Muscle layer of duodenum (tissue), 2 donors: ENCODE data around the gene RAI14.

Experiments used
- H3K27ac ChIP-seq: one replicate; pipeline ENCODE4 v1.7.0; 2013; ENCODE audit warnings: mild to moderate bottlenecking, low read length
- H3K27me3 ChIP-seq: one replicate; pipeline ENCODE4 v1.7.0; 2013; ENCODE audit warnings: low read depth, mild to moderate bottlenecking, control low read depth, low read length
- H3K36me3 ChIP-seq, 2 donors: one replicate each; pipeline ENCODE4 v1.7.0; 2013; ENCODE audit warnings: low read length in 2 of 2, control low read depth in 1 of 2, mild to moderate bottlenecking in 1 of 2; ENCODE audit not compliant: insufficient read depth in 2 of 2, control insufficient read depth in 1 of 2
- H3K4me1 ChIP-seq, 2 donors: one replicate each; pipeline ENCODE4 v1.7.0; 2013; ENCODE audit warnings: low read length in 2 of 2, mild to moderate bottlenecking in 2 of 2, control low read depth in 1 of 2, moderate library complexity in 1 of 2; ENCODE audit not compliant: insufficient read depth in 2 of 2, control insufficient read depth in 1 of 2
- H3K4me3 ChIP-seq, 2 donors: one replicate each; pipeline ENCODE4 v1.7.0; 2013; ENCODE audit warnings: low read length in 2 of 2, low read depth in 1 of 2, mild to moderate bottlenecking in 1 of 2
- H3K9me3 ChIP-seq, 2 donors: one replicate each; pipeline ENCODE4 v1.7.0; 2013; ENCODE audit warnings: low read length in 2 of 2, control low read depth in 1 of 2, mild to moderate bottlenecking in 1 of 2; ENCODE audit not compliant: control insufficient read depth in 1 of 2
- donor health status: healthy.

The RAI14 gene

GRCh38 chr5:34656001-34656699, at the start of gene RAI14:
RAI14 (plus strand) TSS chr5:34656328; CDS start chr5:34686920, 30,592 bp downstream.
- peak within 1 kb of the TSS; percentile 80 to 85 for H3K4me3 ChIP-seq
- H3K9me3 ChIP-seq = no peaks in the 10 kb centered on the region
- peak within 1 kb of the TSS; percentile 92 for H3K27ac ChIP-seq
- peaks cover 0 to 4% of the 10 kb centered on the region in 2 donors for H3K36me3 ChIP-seq
- peaks cover 5% of the 10 kb centered on the region for H3K27me3 ChIP-seq
- H3K4me1 ChIP-seq = peaks cover 0 to 17% of the 10 kb centered on the region in 2 donors

DNA sequence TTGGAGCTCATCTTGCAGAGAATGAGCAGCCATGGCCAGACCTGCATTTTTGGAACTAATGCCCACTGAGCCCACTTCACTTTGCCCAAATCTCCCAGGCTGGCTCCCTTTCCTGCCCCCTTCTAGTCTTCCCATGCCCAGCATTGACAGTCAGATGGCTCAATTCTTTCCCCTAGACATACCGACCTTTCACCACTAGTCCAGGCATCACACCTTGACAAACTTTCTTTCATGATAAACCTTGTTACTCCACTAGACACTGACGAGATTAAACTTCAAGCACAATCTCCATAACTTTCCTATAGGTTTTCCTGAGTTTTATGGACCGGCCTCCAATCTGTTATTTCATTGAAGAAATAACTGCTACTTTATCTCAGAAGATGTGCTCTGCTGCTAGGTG, 47.8 kb upstream of the RAI14 start:
- Histone ChIP-seq H3K36me3 (no peaks in the 10 kb centered on the region), H3K27me3 (no peaks in the 10 kb centered on the region), H3K27ac (peak overlapping the region; percentile 18), H3K4me1 (peaks cover 0 to 8% of the 10 kb centered on the region in 2 donors), H3K4me3 (no peak overlapping the region), H3K9me3 (no peaks in the 10 kb centered on the region)

GRCh38 chr5:34608859-34609648, 47.1 kb upstream of the RAI14 start:
- Histone ChIP-seq H3K27me3 (no peaks in the 10 kb centered on the region), H3K36me3 (no peaks in the 10 kb centered on the region), H3K27ac (peak overlapping the region; percentile 58), H3K4me1 (peaks cover 0 to 8% of the 10 kb centered on the region in 2 donors), H3K4me3 (no peak overlapping the region), H3K9me3 (no peaks in the 10 kb centered on the region)

DNA sequence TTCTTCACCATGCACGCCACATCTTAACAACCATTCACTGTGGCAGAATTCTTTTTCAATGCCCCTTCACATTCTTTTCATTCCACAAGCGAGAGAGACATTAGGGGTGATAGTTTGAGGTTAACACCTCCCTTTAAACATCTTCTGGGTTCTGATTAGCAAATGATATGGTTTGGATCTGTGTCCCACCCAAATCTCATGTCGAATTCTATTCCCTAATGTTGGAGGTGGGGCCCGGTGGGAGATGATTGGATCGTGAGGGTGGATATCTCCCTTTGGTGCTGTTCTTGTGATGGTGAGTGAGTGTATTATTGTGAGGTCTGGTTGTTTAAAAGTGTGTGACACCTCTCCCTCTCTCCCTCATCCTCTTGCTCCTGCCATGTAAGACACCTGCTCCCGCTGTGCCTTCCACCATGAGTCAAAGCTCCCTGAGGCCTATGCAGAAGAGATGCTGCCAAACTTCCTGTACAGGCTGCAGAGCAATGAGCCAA, 46.1 kb upstream of the RAI14 start:
- Histone ChIP-seq H3K9me3 (no peaks in the 10 kb centered on the region), H3K27me3 (no peaks in the 10 kb centered on the region), H3K36me3 (no peaks in the 10 kb centered on the region), H3K4me1 (peaks cover 0 to 8% of the 10 kb centered on the region in 2 donors), H3K4me3 (no peak overlapping the region), H3K27ac (no peak overlapping the region)

DNA sequence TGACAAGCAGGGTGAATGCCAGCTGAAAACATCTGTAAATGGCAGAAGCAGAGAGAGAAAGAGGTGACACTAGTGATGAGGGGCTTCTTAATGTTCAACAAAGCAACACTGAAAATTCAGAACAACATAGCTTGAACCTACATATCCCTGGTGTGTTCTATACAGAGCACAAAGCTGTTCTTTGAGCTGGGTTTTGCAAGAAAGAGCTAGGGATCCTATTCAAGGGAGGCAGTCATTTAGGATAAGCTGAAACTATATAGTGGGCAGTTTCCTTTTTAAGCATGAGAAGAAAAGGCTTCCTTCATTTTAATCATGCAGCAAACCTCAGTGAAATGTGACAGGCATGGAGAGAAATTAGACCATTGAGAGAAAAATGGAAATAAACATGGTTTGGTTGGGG, 45.6 kb upstream of the RAI14 start:
- Histone ChIP-seq H3K36me3 (no peaks in the 10 kb centered on the region), H3K27me3 (no peaks in the 10 kb centered on the region), H3K4me1 (peaks cover 0 to 8% of the 10 kb centered on the region in 2 donors), H3K27ac (no peak overlapping the region), H3K9me3 (no peaks in the 10 kb centered on the region), H3K4me3 (no peak overlapping the region)

- Histone ChIP-seq H3K4me3 (no peak overlapping the region), H3K27me3 (no peaks in the 10 kb centered on the region), H3K9me3 (no peaks in the 10 kb centered on the region), H3K4me1 (peaks cover 0 to 8% of the 10 kb centered on the region in 2 donors), H3K27ac (no peak overlapping the region), H3K36me3 (no peaks in the 10 kb centered on the region)
Observed at GRCh38 chr5:34611464-34612415, 44.4 kb upstream of the RAI14 start.

DNA sequence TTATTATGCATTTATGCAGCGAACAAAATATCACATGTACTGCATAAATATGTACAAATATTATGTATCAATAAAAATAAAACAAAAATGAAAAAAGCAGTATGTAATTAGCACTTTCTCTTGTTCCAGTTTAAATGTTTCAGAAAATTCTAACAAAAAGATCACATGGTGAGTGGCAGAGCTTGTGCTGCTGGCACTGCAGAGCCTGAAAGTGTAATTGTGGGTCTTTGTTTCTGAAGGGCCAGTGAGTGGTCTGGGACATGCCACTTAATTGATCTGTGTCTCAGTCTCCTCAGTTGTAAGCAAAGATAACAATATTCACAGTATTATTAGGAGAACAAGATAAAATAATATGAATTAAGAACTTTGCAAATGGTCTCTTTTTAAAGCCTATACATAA, 39.5 kb upstream of the RAI14 start:
- no peaks in the 10 kb centered on the region for H3K36me3 ChIP-seq
- no peak overlapping the region for H3K27ac ChIP-seq
- no peak overlapping the region for H3K4me3 ChIP-seq
- no peaks in the 10 kb centered on the region for H3K4me1 ChIP-seq
- no peaks in the 10 kb centered on the region for H3K9me3 ChIP-seq
- H3K27me3 ChIP-seq = no peaks in the 10 kb centered on the region

- no peaks in the 10 kb centered on the region for H3K9me3 ChIP-seq
- no peaks in the 10 kb centered on the region for H3K4me1 ChIP-seq
- H3K27ac ChIP-seq = no peak overlapping the region
- no peaks in the 10 kb centered on the region for H3K27me3 ChIP-seq
- H3K36me3 ChIP-seq = no peaks in the 10 kb centered on the region
- H3K4me3 ChIP-seq = no peak overlapping the region
Observed at GRCh38 chr5:34618371-34619065, 37.6 kb upstream of the RAI14 start.

GRCh38 chr5:34620185-34620584, 35.9 kb upstream of the RAI14 start:
- no peak overlapping the region for H3K27ac ChIP-seq
- no peaks in the 10 kb centered on the region for H3K9me3 ChIP-seq
- H3K4me1 ChIP-seq = no peaks in the 10 kb centered on the region
- no peak overlapping the region for H3K4me3 ChIP-seq
- no peaks in the 10 kb centered on the region for H3K36me3 ChIP-seq
- H3K27me3 ChIP-seq = no peaks in the 10 kb centered on the region

- Histone ChIP-seq H3K36me3 (no peaks in the 10 kb centered on the region), H3K4me1 (no peaks in the 10 kb centered on the region), H3K4me3 (no peak overlapping the region), H3K27ac (peak overlapping the region; percentile 29), H3K9me3 (no peaks in the 10 kb centered on the region), H3K27me3 (no peaks in the 10 kb centered on the region)
Observed at GRCh38 chr5:34621277-34622097, 34.6 kb upstream of the RAI14 start.
